CD1c-positive myeloid dendritic cell (primary cell): ENCODE data around the gene ACOXL.

Experiments used
- DNase-seq: peaks from one replicate; pipeline ENCODE4 v3.0.0-alpha.2; 2016; ENCODE audit errors: extremely low spot score

Gene ACOXL

GRCh38 chr2:110875384-110875725 lies 143.0 kb downstream of the ACOXL start:
- no peak for DNase-seq

- DNase-seq: no peak
These were observed 144.0 kb downstream of the ACOXL start for GRCh38 chr2:110876167-110876999.

GRCh38 chr2:110877031-110877827 lies 144.9 kb downstream of the ACOXL start:
- no peak for DNase-seq

- no peak for DNase-seq
These were observed 145.8 kb downstream of the ACOXL start for GRCh38 chr2:110878150-110878549.

DNA sequence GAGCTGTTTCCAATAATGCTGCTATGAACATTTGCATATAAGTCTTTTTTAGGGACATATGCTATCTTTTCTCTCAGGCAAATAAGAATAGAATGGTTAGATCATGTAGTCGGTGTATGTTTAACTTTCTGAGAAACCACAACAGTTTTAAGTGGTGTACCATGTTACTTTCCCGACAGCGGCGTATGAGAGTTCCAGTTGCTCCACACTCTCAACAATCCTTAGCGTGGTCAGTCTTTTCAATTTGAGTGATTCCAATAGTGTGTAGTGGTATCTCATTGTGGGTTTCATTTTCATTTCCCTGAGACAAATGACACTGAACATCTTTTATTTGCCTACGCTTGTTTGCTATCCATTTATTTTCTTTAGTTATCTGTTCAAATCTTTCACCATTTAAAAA lies 149.5 kb downstream of the ACOXL start:
- no peak for DNase-seq

DNA sequence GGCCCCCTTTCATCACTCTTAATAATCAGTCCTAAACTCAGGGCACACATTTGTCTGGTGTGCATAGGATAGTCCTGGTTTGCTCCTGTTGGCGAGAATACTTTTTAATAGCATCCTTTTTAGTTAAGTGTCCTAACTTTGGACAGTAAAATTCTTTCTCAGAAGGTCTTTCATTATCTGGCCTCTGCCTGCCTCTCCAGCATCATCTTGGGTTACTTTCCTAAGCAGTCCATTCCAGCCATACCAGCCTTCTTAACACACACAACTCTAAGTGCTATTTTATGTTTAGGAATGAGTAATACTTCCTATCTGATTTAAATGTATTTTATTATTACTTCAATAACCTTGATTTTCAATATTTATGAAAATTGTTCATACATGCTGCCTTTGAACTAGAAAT lies 151.0 kb downstream of the ACOXL start:
- DNase-seq: no peak

DNA sequence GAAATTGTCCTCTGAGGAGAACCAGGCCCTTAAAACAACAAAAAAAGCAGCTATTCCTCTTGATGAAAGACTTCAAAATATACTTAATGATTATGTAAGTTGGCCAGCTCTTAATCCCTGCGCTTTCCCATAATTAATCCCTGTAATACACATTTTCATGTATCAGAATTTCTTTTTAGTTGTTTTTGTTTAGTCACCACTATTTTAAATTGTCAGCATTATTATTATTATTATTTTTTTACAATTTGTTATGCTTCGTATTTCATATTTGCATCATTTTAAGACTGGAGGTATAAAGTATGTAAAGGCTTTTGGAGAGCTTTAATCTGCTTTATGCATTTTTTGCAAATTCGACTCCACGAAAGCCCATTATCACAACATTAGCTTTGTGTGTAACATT lies 152.9 kb downstream of the ACOXL start:
- no peak for DNase-seq

GRCh38 chr2:110886826-110887573 lies 154.6 kb downstream of the ACOXL start:
- DNase-seq: no peak

DNA sequence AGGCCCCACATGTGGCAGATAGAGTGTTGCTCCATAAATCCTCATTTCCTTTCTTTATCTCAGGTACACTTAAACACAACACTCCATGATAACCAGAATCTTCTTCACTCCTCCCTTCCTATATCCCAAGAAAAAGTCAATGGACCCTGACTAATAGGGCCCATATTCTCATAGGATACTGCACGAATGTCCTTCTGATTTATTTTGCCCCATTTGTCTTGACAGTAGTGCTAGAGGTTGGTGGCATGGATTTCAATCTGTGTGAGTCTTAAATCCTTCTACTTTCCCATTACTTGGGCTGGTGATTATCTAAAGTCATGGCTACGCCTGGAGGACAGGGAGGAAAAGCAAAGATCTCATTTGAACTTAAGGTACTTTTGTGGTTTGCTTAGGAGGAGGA lies 156.0 kb downstream of the ACOXL start:
- DNase-seq: no peak

DNA sequence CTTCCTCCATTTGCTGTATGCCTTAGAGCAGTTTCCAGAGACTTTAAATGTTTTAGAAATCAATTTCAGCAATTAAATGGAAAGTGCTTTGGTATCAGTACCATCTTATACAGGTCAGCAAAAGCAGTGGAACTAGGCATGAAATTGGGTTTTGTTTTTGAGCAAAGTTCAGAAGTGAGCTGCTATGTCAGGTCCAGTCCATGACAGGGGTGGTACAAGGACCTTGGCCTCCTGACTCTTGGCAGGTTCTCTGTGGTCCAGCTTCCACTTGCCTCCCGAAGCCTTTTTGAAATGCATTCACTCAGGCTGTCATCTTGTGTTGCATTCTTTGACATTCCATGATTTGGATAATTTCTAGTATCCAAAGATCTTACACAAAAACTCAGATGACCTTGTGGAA lies 159.3 kb downstream of the ACOXL start:
- no peak for DNase-seq

DNA sequence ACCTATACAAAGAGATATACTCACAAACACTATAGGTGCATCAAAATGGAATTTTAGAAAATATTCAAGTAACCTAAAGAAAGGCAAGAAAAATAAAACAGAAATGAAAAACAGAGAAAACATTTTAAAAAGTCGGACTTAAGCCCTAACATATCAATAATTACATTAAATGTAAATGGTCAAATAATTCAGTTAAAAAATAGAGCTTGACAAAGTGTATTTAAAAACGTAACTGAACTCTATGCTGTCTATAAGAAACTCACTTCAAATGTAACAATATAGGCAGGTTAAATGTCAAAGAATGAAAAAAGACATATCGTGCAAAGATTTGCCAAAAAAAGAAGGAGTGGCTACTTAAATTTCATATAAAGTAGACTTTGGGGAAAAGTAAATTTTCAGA lies 163.9 kb downstream of the ACOXL start:
- no peak for DNase-seq

DNA sequence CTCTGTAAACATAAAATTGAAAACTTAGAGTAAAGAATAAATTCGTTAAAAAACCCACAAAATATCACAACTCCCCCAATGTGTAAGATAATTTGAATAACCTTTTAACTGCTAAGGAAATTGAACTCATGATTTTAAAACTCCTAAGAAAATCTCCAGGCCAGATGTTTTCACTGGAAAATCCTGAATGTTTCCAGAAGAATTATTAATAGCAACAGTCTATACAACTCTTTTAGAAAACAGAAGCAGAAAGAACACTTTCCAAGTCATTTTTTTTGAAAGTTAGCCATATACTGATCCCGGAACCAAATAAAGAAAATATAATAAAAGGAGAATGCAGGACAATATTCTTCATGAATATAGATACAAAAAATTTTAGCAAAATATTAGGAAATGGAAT lies 165.6 kb downstream of the ACOXL start:
- DNase-seq: no peak

DNA sequence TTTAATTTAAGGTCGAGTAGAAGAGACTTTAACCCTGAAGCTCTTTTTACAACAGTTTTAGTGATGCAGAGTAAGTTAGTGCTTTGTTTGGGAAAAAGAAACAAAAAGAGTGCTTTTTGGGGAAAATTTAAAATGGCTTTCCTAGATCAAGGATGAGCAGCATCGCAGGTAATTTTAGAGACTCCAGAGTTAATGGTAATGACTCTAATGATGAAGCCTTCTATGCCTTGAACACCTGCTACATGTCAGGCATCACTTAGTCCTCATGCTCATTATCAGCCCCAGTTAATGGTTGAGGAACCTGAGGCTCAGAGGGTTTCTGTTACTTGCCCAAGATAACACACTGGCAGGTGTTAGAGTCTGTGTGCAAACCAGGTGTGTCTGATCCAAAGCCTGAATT lies 167.8 kb downstream of the ACOXL start:
- DNase-seq: no peak

DNA sequence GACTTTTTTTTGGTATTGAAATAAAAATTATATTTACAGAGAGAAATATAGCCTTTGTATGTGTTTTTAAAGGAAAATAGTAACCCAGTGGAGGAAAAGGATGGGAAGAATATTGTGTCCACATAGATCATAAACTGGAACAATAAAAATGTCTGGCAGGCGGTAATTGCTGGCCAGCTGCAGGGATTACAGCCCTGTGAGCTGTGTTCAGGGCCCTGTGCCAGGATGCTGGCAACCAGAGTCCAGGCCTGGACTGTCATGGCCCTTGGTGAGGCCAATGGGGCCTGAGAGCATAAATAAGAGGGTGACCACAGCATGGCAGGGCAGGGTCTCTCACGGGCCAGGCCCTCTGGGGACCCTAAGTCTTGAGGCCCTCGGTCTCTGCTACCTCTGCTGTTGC lies 171.2 kb downstream of the ACOXL start:
- DNase-seq: no peak

GRCh38 chr2:110904116-110904778 lies 171.9 kb downstream of the ACOXL start:
- no peak for DNase-seq

- no peak for DNase-seq
These were observed 172.4 kb downstream of the ACOXL start for GRCh38 chr2:110904779-110905148.

GRCh38 chr2:110905217-110905616 lies 172.8 kb downstream of the ACOXL start:
- DNase-seq: no peak

DNA sequence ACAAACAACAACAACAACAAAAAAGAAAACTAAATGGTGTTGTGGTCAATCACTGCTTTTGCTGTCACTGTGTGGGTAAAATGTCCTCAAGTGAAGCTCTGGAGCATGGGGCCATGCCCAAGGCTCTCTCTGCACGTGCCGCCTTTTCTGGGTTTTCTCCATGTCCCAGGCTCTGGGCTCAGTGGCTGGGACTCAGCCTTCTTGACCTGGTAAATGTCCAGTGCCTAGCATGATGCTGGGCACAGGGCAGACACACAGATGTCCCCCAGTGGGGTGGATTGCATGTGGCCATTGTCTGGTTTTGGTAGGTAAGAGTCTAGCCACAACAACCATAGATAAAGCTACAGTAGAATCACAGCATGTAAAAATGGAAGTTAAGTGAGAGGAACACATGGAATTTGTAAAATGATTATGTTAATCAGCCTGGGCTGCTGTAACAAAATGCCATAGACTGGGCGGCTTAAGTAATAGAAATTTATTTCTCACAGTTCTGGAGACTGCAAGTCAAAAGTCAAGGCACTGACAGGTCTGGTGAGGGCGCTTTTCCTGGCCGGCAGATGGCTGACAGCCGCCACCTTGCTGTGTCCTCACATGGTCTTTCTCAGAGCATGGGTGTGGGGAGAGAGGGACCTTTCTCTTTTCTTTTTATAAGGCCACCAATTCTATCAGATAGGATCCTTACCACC lies 174.4 kb downstream of the ACOXL start:
- no peak for DNase-seq

DNA sequence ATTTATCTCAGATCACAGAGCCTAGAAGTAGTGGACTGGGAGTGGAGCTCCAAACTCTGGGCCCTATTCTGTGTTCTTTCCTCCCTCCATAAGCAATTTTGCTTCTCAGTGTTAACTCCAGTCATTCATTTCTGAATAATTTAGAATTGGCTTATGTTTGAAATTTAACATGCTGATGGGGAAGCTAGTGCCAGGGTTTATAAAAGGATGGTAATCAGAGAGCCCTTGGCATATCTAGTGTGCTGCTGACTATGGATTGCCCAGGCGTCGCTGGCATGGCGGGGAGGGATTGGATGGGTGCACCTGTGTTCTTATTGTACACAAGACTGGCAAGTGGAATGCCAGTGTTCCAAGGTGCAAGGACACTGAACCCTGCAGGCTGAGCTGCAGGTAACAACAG lies 177.1 kb downstream of the ACOXL start:
- DNase-seq: no peak

DNA sequence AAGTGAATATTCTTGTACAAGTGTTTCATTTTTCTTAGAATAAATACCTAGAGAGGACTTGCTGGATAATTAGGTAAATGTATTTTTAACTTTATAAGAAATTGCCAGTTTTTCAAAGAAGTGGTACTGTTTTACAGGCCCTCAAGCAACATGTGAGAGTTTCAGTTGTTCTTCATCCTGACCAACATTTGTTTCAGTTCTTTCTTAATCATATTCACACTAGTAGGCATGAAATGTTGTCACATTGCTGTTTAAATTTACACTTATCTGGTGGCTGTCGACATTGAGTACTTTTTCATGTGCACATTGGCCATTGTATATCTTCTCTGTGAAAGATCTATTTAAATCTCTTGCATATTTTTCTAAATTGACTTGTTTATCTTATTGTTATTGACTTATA lies 178.1 kb downstream of the ACOXL start:
- no peak for DNase-seq

DNA sequence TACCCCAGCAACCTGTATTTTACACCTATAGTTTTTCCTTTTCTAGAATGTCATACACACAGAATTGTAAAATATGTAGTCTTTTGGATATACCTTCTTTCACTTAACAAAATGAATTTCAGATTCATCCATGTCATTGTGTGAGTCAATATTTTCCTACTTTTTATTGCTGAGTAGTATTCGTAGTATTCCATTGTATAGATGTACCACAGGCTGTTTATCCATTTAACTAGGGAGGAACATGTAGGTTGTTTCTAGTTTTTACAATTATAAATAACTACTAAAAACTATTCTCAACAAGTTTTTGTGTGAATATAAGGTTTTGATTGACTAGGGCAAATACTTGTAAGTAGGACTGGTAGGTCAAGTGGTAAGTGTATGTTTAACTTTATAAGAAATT lies 187.4 kb downstream of the ACOXL start:
- no peak for DNase-seq

- no peak for DNase-seq
These were observed 193.1 kb downstream of the ACOXL start for GRCh38 chr2:110925479-110925878.
